HTERT RPE-1 (cell line): ENCODE data around the gene COP1.
"Not testable (repeated sequence)": the region's sequence is repeated elsewhere in the genome, so short reads cannot be mapped to it uniquely, and the experiment has no call there.

Experiments used
- in situ Hi-C: fragments of 300-500 bp; cut with MboI; formaldehyde crosslinking; loops from 4 replicates; pipeline ENCODE4 v1.14.3; 2020; ENCODE audit warnings: low sequenced_read_pairs

Gene COP1

GRCh38 chr1:176051402-176051801 lies 155.7 kb downstream of the COP1 start:
- in situ Hi-C loops, result no loop called here

DNA sequence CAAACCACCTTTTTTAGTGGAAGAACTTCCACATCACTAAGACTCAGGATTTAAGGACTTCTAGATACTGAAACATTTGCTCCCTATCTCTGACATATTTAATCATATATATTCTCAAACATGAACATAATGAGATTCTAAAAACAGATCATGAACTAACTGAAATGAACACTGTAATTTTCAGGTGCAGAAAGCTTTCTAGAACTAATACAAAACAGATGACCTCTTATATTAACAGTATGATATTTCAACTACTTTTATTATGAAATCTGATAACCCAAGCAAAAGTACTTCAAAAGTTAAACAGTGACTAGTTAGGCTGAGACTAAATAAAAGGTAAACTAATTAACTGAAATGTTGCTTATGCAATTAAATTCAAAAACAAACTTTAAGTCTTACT lies 157.5 kb downstream of the COP1 start:
- in situ Hi-C loops, result no loop called here

DNA sequence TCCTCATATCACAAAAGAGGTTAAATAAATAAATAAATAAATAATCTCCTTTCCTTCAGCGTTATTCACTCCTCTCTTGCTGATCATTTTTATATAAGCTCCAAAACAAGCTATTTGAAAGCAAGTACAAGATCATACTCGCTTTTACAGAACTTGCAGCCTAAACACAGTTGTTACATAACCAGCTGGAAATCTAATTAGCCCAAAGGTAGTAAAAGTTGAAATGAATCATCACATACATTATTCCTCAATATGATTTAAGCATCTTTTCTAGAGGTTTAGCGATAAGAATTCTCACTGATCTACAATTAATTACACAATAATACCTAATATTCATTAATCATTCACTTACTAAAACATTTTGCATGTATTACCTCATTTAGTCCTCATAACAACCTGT lies 160.2 kb downstream of the COP1 start:
- in situ Hi-C loops, result no loop called here

DNA sequence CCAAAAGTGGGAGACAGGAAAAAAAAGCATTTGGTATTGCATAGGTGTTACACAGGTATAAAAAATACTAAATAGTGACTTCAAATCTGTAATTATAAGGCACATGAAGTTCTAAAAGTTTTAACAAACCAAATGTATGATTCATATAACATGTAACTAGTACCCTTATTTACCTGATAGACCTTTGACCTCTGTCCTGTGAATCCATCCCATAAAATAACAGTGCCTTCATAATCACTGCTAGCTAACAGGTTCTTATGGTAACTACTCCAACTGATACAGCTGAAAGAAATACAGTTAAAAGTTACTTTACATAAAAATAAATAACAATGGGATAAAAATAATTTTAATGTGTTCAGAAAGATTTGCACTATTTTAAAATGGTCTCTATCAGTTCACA lies 163.5 kb downstream of the COP1 start:
- in situ Hi-C loops, result no loop called here

DNA sequence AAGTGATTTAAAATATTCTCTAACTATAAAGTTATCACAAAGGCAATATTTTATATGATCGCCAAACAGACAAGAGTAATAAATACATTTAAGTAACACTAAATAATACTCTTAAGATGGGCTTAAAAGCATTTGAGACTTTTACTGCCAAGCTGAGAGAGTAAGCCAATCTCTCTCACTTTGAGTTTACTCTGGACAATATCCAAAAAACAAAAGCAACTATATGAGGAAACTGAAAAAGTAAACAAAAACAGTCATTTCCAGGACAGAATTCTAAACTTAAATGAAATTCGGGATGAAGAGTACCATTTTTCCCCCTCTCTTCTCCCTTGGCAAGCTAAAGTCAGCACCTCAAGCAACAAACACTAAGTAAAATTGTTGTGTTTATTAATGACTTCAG lies 173.2 kb downstream of the COP1 start:
- in situ Hi-C loops, result no loop called here

- in situ Hi-C loops, result no loop called here
These were observed 173.6 kb downstream of the COP1 start for GRCh38 chr1:176033474-176033873.

DNA sequence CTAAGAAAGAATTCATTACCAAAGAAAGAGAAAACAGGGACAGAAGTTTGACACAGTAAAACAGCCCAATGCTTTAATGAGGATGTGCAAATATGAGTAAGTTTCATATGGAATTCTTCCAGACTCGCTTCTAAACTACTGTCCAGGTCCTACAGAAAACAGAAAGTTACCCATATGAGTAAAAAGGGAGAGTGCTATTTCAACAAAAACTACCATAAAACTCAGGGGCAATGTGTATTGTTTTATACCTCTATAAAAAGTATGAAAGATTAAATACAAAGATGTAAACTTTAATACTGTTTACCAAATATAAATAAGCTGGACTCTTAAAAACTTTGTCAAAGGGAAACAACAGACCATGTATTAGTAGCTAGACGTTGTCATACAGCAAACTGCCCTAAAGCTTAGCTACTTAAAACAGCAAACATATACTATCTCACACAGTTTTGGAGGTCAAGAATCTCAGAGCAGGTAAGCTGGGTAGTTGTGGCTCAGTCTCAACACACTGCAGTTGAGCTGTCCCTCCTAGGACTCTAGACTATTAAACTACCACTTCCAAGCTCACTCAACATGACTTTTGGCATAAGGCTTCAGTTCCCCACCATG lies 174.9 kb downstream of the COP1 start:
- in situ Hi-C loops, result no loop called here

GRCh38 chr1:176029609-176030008 lies 177.5 kb downstream of the COP1 start:
- in situ Hi-C loops, result no loop called here

GRCh38 chr1:176029155-176029554 lies 177.9 kb downstream of the COP1 start:
- in situ Hi-C loops, result no loop called here

GRCh38 chr1:176027934-176028333 lies 179.2 kb downstream of the COP1 start:
- in situ Hi-C loops, result not testable (repeated sequence)

- in situ Hi-C loops, result no loop called here
These were observed 184.5 kb downstream of the COP1 start for GRCh38 chr1:176022574-176022973.

GRCh38 chr1:176017722-176018121 lies 189.4 kb downstream of the COP1 start:
- in situ Hi-C loops, result no loop called here

DNA sequence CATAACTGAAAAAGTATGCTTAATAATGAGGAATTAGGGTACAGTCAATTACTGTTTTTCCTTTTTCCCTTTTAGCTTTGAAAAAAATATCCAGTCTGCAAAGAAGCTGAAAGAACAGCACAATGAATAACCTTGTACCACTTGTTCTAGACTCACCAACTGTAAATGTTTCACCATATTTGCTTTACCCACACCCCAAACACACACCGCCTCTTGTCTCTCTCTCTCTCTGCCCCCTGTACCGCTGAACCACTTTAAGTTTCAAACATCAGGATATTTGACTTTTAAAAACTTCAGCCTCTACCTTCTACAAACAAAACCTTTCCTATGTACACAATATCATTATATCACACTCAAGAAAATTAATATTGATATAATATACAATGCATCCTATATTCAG lies 197.1 kb downstream of the COP1 start:
- in situ Hi-C loops, result no loop called here

DNA sequence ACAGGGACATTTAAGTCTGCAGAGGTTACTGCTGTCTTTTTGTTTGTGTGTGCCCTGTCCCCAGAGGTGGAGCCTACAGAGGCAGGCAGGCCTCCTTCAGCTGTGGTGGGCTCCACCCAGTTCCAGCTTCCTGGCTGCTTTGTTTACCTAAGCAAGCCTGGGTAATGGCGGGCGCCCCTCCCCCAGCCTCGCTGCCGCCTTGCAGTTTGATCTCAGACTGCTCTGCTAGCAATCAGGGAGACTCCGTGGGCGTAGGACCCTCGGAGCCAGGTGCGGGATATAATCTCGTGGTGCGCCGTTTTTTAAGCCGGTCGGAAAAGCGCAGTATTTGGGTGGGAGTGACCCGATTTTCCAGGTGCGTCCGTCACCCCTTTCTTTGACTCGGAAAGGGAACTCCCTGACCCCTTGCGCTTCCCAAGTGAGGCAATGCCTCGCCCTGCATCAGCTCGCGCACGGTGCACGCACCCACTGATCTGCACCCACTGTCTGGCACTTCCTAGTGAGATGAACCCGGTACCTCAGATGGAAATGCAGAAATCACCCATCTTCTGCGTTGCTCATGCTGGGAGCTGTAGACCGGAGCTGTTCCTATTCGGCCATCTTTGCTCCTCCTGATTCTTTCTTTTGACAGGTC lies 199.2 kb downstream of the COP1 start:
- in situ Hi-C loops, result not testable (repeated sequence)

GRCh38 chr1:175994660-175995059 lies 212.4 kb downstream of the COP1 start:
- in situ Hi-C loops, result not testable (repeated sequence)

GRCh38 chr1:175992825-175993224 lies 214.3 kb downstream of the COP1 start:
- in situ Hi-C loops, result not testable (repeated sequence)

DNA sequence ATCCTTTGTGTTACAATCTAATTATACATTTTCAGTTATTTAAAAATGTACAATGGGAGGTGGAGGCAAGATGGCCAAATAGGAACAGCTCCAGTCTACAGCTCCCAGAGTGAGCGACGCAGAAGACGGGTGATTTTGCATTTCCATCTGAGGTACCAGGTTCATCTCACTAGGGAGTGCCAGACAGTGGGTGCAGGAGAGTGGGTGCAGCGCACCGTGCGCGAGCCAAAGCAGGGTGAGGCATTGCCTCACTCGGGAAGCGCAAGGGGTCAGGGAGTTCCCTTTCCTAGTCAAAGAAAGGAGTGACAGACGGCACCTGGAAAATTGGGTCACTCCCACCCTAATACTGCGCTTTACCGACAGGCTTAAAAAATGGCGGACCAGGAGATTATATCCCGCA lies 214.9 kb downstream of the COP1 start:
- in situ Hi-C loops, result not testable (repeated sequence)

DNA sequence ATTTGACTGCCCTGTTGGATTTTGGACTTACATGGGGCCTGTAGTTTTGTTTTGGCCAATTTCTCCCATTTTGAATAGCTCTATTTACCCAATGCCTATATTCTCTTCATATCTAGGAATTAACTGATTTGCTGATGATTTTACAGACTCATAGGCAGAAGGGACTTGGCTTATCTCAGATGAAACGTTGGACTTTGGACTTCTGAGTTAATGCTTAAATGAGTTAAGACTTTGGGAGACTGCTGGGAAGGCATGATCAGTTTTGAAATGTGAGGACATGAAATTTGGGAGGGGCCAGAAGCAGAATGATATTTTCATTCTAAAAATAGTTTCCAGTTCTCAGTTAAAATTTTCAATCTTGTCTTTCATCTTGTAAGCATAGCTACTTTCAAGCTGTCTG lies 222.3 kb downstream of the COP1 start:
- in situ Hi-C loops, result no loop called here

- in situ Hi-C loops, result no loop called here
These were observed 222.9 kb downstream of the COP1 start for GRCh38 chr1:175984057-175984812.

DNA sequence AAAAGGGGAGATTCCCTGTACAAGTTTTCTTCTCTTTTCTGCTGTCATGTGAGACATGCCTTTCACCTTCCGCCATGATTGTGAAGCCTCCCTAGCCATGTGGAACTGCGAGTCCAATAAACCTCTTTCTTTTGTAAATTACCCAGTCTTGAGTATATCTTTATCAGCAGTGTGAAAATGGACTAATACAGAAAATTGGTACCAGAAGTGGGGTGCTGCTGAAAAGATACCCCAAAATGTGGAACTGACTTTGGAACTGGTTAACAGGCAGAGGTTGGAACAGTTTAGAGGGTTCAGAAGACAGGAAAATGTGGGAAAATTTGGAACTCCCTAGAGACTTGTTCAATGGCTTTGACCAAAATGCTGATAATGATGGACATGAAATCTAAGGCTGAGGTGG lies 223.7 kb downstream of the COP1 start:
- in situ Hi-C loops, result not testable (repeated sequence)

DNA sequence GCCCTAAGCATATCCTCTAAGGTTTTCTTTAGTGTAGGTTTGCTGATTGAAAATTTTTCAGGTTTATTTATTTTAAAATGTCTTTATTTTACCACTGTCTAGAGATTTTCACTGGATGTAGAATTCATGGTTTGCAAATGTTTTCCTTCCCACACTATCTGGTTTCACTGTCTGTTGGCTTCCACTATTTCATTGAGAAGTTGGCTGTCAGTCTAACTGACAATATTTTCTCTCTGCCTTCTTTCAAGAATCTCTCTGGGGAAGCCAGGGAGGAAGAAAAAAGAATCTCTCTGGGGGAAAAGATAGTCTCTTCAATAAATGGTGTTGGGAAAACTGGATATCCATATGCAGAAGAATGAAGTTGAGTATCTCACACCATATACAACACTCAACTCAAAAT lies 226.0 kb downstream of the COP1 start:
- in situ Hi-C loops, result no loop called here

GRCh38 chr1:175978926-175979325 lies 228.2 kb downstream of the COP1 start:
- in situ Hi-C loops, result no loop called here
